GM10248 (cell line): ENCODE data around the gene SPINK7.

Experiments used
- CTCF ChIA-PET: fragments of 300-600 bp; sonication (Branson Sonifier 250); formaldehyde crosslinking; extraction: SDS; loops from one replicate; lab custom pipeline; 2021; ENCODE audit warnings: antibody characterized with exemption; lab: Yijun Ruan, JAX
- POLR2A ChIA-PET: fragments of 350-650 bp; sonication (Branson Sonifier 250); formaldehyde crosslinking; extraction: SDS; loops from one replicate; lab custom pipeline; 2020; ENCODE audit warnings: antibody characterized with exemption; lab: Yijun Ruan, JAX
- DNase-seq: peaks from one replicate; pipeline ENCODE4 v3.0.0; 2012; ENCODE audit errors: extremely low spot score
- TF ChIP-seq, protein P1 (sequence below): IDR thresholded peaks from 2 replicates; pipeline ENCODE4 v1.5.1; 2012; ENCODE audit warnings: mild to moderate bottlenecking, low read depth; ENCODE audit errors: extremely low read depth, missing control alignments, control extremely low read depth

Gene SPINK7

DNA sequence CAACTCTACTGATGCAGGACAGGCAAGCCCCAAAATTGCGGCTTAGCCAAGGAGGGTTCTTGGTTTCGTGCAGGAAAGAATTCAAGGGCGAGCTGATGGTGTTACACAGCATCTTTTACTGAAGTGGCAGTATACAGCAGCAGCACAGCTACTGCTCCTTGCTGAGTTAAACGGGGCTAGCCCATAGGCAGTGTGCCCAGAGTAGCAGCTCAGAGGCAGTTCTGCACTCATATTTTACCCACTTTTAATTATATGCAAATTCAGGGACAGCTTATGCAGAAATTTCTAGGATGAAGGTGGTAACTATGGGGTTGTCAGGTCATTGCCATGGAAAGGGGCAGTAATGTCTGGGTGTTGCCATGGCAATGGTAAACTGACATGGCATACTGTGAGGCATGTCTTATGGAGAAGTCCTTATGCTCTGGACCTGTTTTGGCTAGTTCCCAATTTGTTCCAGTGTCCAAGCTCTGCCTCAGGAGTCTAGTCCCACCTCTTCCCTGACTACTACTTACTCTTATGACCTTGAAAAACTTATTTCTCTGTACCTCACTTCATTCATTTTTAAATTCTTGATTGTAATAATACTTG is 21.1 kb downstream of the SPINK7 start:
- ChIA-PET POLR2A (no interaction called here), CTCF (interaction anchor here (1.0 kb wide), 1 partner anchor 32 kb away, joined by 3 read pairs; no protein-coding TSS in a partner anchor)
- DNase-seq, result no peak
- TF ChIP-seq, protein P1, sequence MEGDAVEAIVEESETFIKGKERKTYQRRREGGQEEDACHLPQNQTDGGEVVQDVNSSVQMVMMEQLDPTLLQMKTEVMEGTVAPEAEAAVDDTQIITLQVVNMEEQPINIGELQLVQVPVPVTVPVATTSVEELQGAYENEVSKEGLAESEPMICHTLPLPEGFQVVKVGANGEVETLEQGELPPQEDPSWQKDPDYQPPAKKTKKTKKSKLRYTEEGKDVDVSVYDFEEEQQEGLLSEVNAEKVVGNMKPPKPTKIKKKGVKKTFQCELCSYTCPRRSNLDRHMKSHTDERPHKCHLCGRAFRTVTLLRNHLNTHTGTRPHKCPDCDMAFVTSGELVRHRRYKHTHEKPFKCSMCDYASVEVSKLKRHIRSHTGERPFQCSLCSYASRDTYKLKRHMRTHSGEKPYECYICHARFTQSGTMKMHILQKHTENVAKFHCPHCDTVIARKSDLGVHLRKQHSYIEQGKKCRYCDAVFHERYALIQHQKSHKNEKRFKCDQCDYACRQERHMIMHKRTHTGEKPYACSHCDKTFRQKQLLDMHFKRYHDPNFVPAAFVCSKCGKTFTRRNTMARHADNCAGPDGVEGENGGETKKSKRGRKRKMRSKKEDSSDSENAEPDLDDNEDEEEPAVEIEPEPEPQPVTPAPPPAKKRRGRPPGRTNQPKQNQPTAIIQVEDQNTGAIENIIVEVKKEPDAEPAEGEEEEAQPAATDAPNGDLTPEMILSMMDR, result no peak

DNA sequence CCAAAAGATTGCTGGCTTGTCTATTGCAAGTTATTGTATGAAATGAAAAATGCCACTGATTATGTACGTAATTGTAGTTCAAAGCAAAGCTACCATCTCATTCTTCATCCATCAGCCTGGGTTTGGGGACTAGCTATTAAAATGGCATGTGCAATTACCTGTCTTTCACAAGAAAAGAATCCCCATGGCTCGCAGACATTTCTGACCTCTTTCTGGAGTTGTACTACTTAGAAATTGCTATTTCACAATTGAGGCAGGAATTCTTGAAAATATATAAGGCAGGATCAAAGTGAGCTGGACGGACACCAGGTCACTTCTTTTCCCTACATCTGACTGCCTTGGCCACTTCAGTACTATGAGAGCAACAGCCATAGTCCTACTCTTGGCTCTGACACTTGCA is 23.0 kb downstream of the SPINK7 start, which contains the start of gene SPINK9:
Gene SPINK9, plus strand, starts transcription at position 301 of the 400 bp plus-strand sequence. Its CDS starts 55 bp downstream, at position 356.
- no peak for DNase-seq
- ChIA-PET CTCF (interaction anchor here (0.8 to 1.2 kb wide), 4 partner anchors 12 to 31 kb away, joined by 3 to 4 read pairs (median 4); no protein-coding TSS in a partner anchor), POLR2A (no interaction called here)
- TF ChIP-seq, protein P1, result no peak

DNA sequence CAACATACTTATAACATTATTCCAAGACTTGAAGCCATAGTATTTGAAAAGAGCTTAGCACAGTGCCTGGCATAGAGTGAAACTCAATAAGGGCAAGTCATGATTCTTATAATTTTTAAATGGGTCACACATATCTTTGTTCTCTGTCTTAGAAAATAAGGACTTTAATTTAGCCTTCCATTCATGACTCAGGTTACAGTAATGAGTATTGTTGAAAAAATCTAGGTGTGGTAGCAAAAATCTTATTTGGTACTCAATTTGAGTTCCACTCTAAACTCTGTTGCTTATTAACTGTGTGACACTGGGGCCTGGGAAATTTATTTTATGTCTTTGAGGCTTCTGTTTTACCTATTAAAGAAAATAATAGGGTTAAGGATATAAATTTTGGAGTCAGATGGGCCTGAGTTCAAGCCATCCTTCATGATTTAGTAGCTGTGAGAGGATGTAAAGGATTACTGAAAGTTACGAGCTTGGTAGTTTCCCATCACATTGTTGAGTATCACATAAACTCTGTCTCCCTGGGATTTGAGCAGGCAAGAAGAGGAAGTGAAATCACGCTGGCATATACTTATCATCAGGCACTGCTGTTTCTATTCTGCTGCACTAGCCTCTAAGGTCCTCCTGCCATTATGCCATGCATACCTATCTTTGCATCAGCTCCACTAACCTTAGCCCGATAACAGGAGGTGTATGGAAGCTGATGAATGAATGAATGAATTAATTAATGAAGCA is 24.6 kb downstream of the SPINK7 start:
- no peak for DNase-seq
- POLR2A ChIA-PET, result no interaction called here
- CTCF ChIA-PET, result interaction anchor here (1.3 to 1.5 kb wide), 3 partner anchors 9 to 147 kb away, joined by 3 read pairs; no protein-coding TSS in a partner anchor
- TF ChIP-seq, protein P1, result no peak

DNA sequence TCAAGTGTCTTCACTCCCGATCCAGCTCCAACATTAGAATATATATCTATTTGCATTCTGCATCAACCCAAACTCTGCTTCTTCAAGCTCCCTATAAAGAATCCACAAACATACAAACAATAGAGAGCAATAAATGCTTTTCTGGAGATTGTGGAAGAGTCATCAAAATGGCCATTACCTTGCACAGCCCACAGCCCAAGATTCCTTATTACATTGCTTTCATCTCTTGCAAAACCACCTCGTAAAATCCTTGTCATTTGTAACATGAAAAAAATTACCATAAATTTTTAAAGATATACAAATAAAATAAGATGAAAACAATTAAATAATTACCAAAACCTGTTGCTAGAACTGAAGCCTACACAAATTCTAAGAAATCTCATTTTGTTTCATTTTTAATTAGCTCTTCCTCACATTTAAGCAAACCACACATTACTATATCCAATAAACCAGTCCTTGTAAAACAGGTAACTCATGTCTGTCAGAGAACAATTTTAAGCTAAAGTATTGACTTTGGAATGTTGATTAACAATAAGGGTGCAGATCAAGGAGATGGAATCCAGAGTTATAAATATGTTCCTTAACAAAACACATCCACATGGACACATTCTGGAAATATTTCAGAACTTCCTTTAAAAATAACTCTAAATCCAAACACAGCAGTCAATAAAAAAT is 30.3 kb downstream of the SPINK7 start:
- ChIA-PET POLR2A (no interaction called here), CTCF (no interaction called here)
- DNase-seq, result no peak
- TF ChIP-seq, protein P1, result no peak

DNA sequence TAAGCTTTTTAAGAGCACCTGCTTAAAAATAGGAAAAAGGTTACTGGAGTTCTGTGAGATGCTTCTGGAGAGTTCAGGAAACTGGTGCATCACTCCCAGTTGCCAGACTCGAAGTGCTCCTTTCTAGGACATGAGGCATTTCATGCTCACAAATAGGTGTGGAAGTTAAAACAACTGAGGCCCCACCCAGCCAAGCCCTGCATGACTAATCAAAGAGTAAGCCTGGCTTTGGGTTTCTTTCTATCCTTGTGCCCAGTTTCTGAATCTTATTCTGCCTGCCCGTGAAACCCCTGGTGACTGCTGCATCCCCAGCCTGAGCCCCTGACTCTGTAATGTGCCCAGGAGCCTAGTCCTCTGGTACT is 30.8 kb downstream of the SPINK7 start:
- POLR2A ChIA-PET, result no interaction called here
- TF ChIP-seq, protein P1, result no peak
- CTCF ChIA-PET, result no interaction called here
- no peak for DNase-seq
